Stimulated activated CD4-positive, alpha-beta T cell treated with anti-CD3 and anti-CD28 coated beads, TNF-alpha, amount 100 ng/mL, for 1 hour (primary cell): ENCODE data around the gene PIEZO2.
"Not testable (repeated sequence)": the region's sequence is repeated elsewhere in the genome, so short reads cannot be mapped to it uniquely, and the experiment has no call there.

Experiments used
- DNase-seq, 3 donors: peaks; one replicate each; pipeline ENCODE4 v3.0.0-alpha.2; 2020; ENCODE audit warnings: low read depth in 3 of 3, low spot score in 1 of 3

The PIEZO2 gene

GRCh38 chr18:10689236-10690034 is 459.9 kb downstream of the PIEZO2 start:
- DNase-seq = no peak

GRCh38 chr18:10688766-10689165 is 460.6 kb downstream of the PIEZO2 start:
- no peak for DNase-seq

- no peak for DNase-seq
Observed at GRCh38 chr18:10687161-10687925, 462.0 kb downstream of the PIEZO2 start.

GRCh38 chr18:10686308-10686707 is 463.1 kb downstream of the PIEZO2 start:
- no peak for DNase-seq

GRCh38 chr18:10685484-10685883 is 463.9 kb downstream of the PIEZO2 start:
- DNase-seq = no peak

GRCh38 chr18:10682368-10682714 is 467.0 kb downstream of the PIEZO2 start:
- DNase-seq = no peak

GRCh38 chr18:10681581-10682367 is 467.6 kb downstream of the PIEZO2 start:
- no peak for DNase-seq

GRCh38 chr18:10680271-10680596 is 469.1 kb downstream of the PIEZO2 start:
- DNase-seq = no peak

GRCh38 chr18:10679557-10680270 is 469.7 kb downstream of the PIEZO2 start:
- DNase-seq = no peak

GRCh38 chr18:10671441-10671840 is 477.9 kb downstream of the PIEZO2 start:
- no peak for DNase-seq

- DNase-seq = no peak
Observed at GRCh38 chr18:10670856-10671255, 478.5 kb downstream of the PIEZO2 start.

GRCh38 chr18:10669441-10670100 is 479.8 kb downstream of the PIEZO2 start:
- no peak for DNase-seq

- no peak for DNase-seq
Observed at GRCh38 chr18:10663750-10664149, 485.6 kb downstream of the PIEZO2 start.

GRCh38 chr18:10661317-10661716 is 488.1 kb downstream of the PIEZO2 start:
- no peak for DNase-seq

- no peak for DNase-seq
Observed at GRCh38 chr18:10660179-10660884, 489.0 kb downstream of the PIEZO2 start.

- DNase-seq = no peak
Observed at GRCh38 chr18:10659594-10659993, 489.8 kb downstream of the PIEZO2 start.

- no peak for DNase-seq
Observed at GRCh38 chr18:10659000-10659399, 490.4 kb downstream of the PIEZO2 start.

- not testable (repeated sequence) for DNase-seq
Observed at GRCh38 chr18:10644003-10644402, 505.4 kb downstream of the PIEZO2 start.

GRCh38 chr18:10642915-10643524 is 506.3 kb downstream of the PIEZO2 start:
- DNase-seq = not testable (repeated sequence)

- not testable (repeated sequence) for DNase-seq
Observed at GRCh38 chr18:10638539-10638885, 510.9 kb downstream of the PIEZO2 start.
